ENCODE results near the gene RCAN1.

RCAN1 gene

DNA sequence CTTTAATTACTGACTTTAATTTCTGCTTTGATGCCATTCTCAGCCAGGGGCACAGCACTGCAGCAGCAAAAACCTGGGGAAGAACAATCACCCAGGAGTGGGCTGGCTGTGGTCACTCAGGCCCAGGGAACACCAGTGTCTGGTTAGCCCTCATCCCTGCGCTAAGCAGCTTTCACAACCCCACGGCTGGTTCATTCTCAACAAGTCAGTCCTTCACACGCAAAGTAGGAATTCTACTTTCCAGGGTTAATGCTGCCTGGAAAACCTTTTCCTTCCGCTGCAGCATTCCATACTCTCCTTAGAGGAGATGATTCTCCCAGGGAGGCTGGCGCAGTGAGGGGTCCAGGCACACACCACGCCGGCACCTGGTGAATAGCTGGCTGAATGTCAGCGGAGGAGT, 78.6 kb downstream of the RCAN1 start:
- DNase-seq: peak; percentile 35
- Histone ChIP-seq H4K5ac (ENCODE audit: low read length) (no peak overlapping the region), H3K36me3 (ENCODE audit: control insufficient read depth, insufficient read depth, low read length) (no peaks in the 10 kb centered on the region), H2BK5ac (ENCODE audit: low read length) (no peak overlapping the region), H2AK5ac (ENCODE audit: low read length) (no peak overlapping the region), H3K79me2 (ENCODE audit: control insufficient read depth, insufficient read depth, low read length) (no peaks in the 10 kb centered on the region), H3K18ac (ENCODE audit: low read length) (no peak overlapping the region), H3K4me1 (ENCODE audit: control insufficient read depth, low read depth, low read length) (peaks cover 3% of the 10 kb centered on the region), H2BK120ac (ENCODE audit: low read depth, low read length) (no peak overlapping the region), H3K9ac (ENCODE audit: low read length) (no peak overlapping the region), H3K4ac (ENCODE audit: low read depth, low read length) (no peak overlapping the region), H2BK15ac (replicated peaks; ENCODE audit: low read depth) (no peak overlapping the region), H3K27ac (ENCODE audit: low read depth, low read length) (no peak overlapping the region), H3K23ac (ENCODE audit: low read length) (no peak overlapping the region), H4K8ac (ENCODE audit: low read depth, low read length) (no peak overlapping the region), H3K4me2 (ENCODE audit: low read length) (no peak overlapping the region), H3K4me3 (ENCODE audit: low read length) (no peak overlapping the region), H3K79me1 (ENCODE audit: low read length) (no peaks in the 10 kb centered on the region), H3K56ac (ENCODE audit: low read length) (no peak overlapping the region), H3K27me3 (ENCODE audit: insufficient read depth, low read length, poor library complexity) (no peaks in the 10 kb centered on the region)
- WGBS (ENCODE audit: extremely low coverage, insufficient coverage, low lambda C conversion rate): no CpG with 5 or more reads among the region's 8 CpGs

DNA sequence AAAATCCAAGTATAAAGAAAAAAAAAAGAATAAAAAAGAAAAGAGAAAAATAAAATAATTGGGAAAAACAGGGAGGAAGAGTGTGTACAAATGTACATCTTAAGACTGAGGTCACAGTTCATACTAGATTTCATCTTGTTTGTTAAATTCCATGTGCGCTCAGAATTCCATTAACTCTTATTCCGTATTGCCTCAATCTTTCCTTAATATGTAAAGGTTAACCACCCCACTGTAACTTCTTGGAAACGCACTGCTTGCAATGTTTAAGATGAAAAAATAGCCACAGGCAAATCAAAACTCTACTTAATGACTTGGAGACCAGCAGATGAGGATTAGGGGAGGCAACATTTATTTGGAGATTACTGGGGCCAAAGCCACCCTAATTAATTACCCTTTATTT, 79.0 kb downstream of the RCAN1 start:
- Histone ChIP-seq H3K4me2 (ENCODE audit: low read length) (no peak overlapping the region), H2BK5ac (ENCODE audit: low read length) (no peak overlapping the region), H3K27ac (ENCODE audit: low read depth, low read length) (no peak overlapping the region), H3K23ac (ENCODE audit: low read length) (no peak overlapping the region), H3K27me3 (ENCODE audit: insufficient read depth, low read length, poor library complexity) (no peaks in the 10 kb centered on the region), H3K9ac (ENCODE audit: low read length) (no peak overlapping the region), H2BK120ac (ENCODE audit: low read depth, low read length) (no peak overlapping the region), H4K8ac (ENCODE audit: low read depth, low read length) (no peak overlapping the region), H3K56ac (ENCODE audit: low read length) (no peak overlapping the region), H3K4me3 (ENCODE audit: low read length) (no peak overlapping the region), H3K79me2 (ENCODE audit: control insufficient read depth, insufficient read depth, low read length) (no peaks in the 10 kb centered on the region), H2AK5ac (ENCODE audit: low read length) (no peak overlapping the region), H3K4me1 (ENCODE audit: control insufficient read depth, low read depth, low read length) (peaks cover 3% of the 10 kb centered on the region), H2BK15ac (replicated peaks; ENCODE audit: low read depth) (no peak overlapping the region), H3K79me1 (ENCODE audit: low read length) (no peaks in the 10 kb centered on the region), H4K5ac (ENCODE audit: low read length) (no peak overlapping the region), H3K18ac (ENCODE audit: low read length) (no peak overlapping the region), H3K36me3 (ENCODE audit: control insufficient read depth, insufficient read depth, low read length) (no peaks in the 10 kb centered on the region), H3K4ac (ENCODE audit: low read depth, low read length) (no peak overlapping the region)
- no CpG with 5 or more reads among the region's 3 CpGs for WGBS (ENCODE audit: extremely low coverage, insufficient coverage, low lambda C conversion rate)
- DNase-seq: no peak

GRCh38 chr21:34534522-34534921, 80.4 kb downstream of the RCAN1 start:
- no CpG with 5 or more reads among the region's 4 CpGs for WGBS (ENCODE audit: extremely low coverage, insufficient coverage, low lambda C conversion rate)
- H4K8ac ChIP-seq (ENCODE audit: low read depth, low read length): no peak overlapping the region
- H3K79me2 ChIP-seq (ENCODE audit: control insufficient read depth, insufficient read depth, low read length): no peaks in the 10 kb centered on the region
- H3K36me3 ChIP-seq (ENCODE audit: control insufficient read depth, insufficient read depth, low read length): no peaks in the 10 kb centered on the region
- no peak overlapping the region for H3K4ac ChIP-seq (ENCODE audit: low read depth, low read length)
- H3K4me3 ChIP-seq (ENCODE audit: low read length): no peak overlapping the region
- peaks cover 3% of the 10 kb centered on the region for H3K4me1 ChIP-seq (ENCODE audit: control insufficient read depth, low read depth, low read length)
- no peak overlapping the region for H3K23ac ChIP-seq (ENCODE audit: low read length)
- H3K27ac ChIP-seq (ENCODE audit: low read depth, low read length): no peak overlapping the region
- H2BK120ac ChIP-seq (ENCODE audit: low read depth, low read length): no peak overlapping the region
- no peak overlapping the region for H2BK15ac ChIP-seq (replicated peaks; ENCODE audit: low read depth)
- no peak overlapping the region for H2AK5ac ChIP-seq (ENCODE audit: low read length)
- no peak overlapping the region for H3K9ac ChIP-seq (ENCODE audit: low read length)
- no peak overlapping the region for H3K18ac ChIP-seq (ENCODE audit: low read length)
- no peak overlapping the region for H3K4me2 ChIP-seq (ENCODE audit: low read length)
- H2BK5ac ChIP-seq (ENCODE audit: low read length): no peak overlapping the region
- DNase-seq: no peak
- H3K56ac ChIP-seq (ENCODE audit: low read length): no peak overlapping the region
- no peak overlapping the region for H4K5ac ChIP-seq (ENCODE audit: low read length)
- no peaks in the 10 kb centered on the region for H3K27me3 ChIP-seq (ENCODE audit: insufficient read depth, low read length, poor library complexity)
- no peaks in the 10 kb centered on the region for H3K79me1 ChIP-seq (ENCODE audit: low read length)

- Histone ChIP-seq H3K4ac (ENCODE audit: low read depth, low read length) (no peak overlapping the region), H3K4me1 (ENCODE audit: control insufficient read depth, low read depth, low read length) (peaks cover 3% of the 10 kb centered on the region), H3K79me1 (ENCODE audit: low read length) (no peaks in the 10 kb centered on the region), H3K18ac (ENCODE audit: low read length) (no peak overlapping the region), H3K4me2 (ENCODE audit: low read length) (no peak overlapping the region), H3K4me3 (ENCODE audit: low read length) (no peak overlapping the region), H3K56ac (ENCODE audit: low read length) (no peak overlapping the region), H4K8ac (ENCODE audit: low read depth, low read length) (no peak overlapping the region), H3K27ac (ENCODE audit: low read depth, low read length) (no peak overlapping the region), H2AK5ac (ENCODE audit: low read length) (no peak overlapping the region), H3K9ac (ENCODE audit: low read length) (no peak overlapping the region), H4K5ac (ENCODE audit: low read length) (no peak overlapping the region), H2BK5ac (ENCODE audit: low read length) (no peak overlapping the region), H3K79me2 (ENCODE audit: control insufficient read depth, insufficient read depth, low read length) (no peaks in the 10 kb centered on the region), H3K27me3 (ENCODE audit: insufficient read depth, low read length, poor library complexity) (no peaks in the 10 kb centered on the region), H2BK15ac (replicated peaks; ENCODE audit: low read depth) (no peak overlapping the region), H3K36me3 (ENCODE audit: control insufficient read depth, insufficient read depth, low read length) (no peaks in the 10 kb centered on the region), H3K23ac (ENCODE audit: low read length) (no peak overlapping the region), H2BK120ac (ENCODE audit: low read depth, low read length) (no peak overlapping the region)
- no peak for DNase-seq
- no CpG with 5 or more reads among the region's 3 CpGs for WGBS (ENCODE audit: extremely low coverage, insufficient coverage, low lambda C conversion rate)
These were observed 81.0 kb downstream of the RCAN1 start for GRCh38 chr21:34533938-34534337.

DNA sequence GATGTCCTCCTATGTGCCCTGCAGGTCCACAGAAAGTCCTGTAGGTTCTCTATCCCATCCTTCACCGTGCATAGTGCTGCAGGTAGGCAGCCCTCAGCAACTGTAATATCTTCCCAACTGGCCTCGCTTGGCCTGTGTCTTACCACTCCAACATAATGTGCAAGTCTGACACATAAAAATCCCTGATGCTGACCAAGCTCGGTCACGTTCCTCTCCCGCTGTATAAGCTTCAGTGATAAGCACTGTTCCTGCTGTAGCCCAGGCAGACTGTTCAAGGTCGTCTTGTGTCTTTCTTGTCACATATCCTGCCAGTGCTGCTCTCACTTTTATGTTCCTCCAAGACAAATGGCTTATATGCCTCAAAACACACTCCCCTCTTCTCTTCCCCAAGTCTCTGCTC, 83.5 kb downstream of the RCAN1 start:
- Histone ChIP-seq H3K4ac (ENCODE audit: low read depth, low read length) (no peak overlapping the region), H3K27ac (ENCODE audit: low read depth, low read length) (no peak overlapping the region), H4K8ac (ENCODE audit: low read depth, low read length) (no peak overlapping the region), H3K9ac (ENCODE audit: low read length) (no peak overlapping the region), H2BK15ac (replicated peaks; ENCODE audit: low read depth) (no peak overlapping the region), H2BK120ac (ENCODE audit: low read depth, low read length) (no peak overlapping the region), H2AK5ac (ENCODE audit: low read length) (no peak overlapping the region), H3K27me3 (ENCODE audit: insufficient read depth, low read length, poor library complexity) (no peaks in the 10 kb centered on the region), H3K79me1 (ENCODE audit: low read length) (no peaks in the 10 kb centered on the region), H3K79me2 (ENCODE audit: control insufficient read depth, insufficient read depth, low read length) (no peaks in the 10 kb centered on the region), H2BK5ac (ENCODE audit: low read length) (no peak overlapping the region), H3K56ac (ENCODE audit: low read length) (no peak overlapping the region), H3K18ac (ENCODE audit: low read length) (no peak overlapping the region), H4K5ac (ENCODE audit: low read length) (no peak overlapping the region), H3K4me3 (ENCODE audit: low read length) (no peak overlapping the region), H3K4me2 (ENCODE audit: low read length) (no peak overlapping the region), H3K36me3 (ENCODE audit: control insufficient read depth, insufficient read depth, low read length) (no peaks in the 10 kb centered on the region), H3K4me1 (ENCODE audit: control insufficient read depth, low read depth, low read length) (peaks cover 8% of the 10 kb centered on the region), H3K23ac (ENCODE audit: low read length) (no peak overlapping the region)
- no CpG with 5 or more reads among the region's 6 CpGs for whole genome bisulfite sequencing (ENCODE audit: extremely low coverage, insufficient coverage, low lambda C conversion rate)
- DNase-seq: no peak

DNA sequence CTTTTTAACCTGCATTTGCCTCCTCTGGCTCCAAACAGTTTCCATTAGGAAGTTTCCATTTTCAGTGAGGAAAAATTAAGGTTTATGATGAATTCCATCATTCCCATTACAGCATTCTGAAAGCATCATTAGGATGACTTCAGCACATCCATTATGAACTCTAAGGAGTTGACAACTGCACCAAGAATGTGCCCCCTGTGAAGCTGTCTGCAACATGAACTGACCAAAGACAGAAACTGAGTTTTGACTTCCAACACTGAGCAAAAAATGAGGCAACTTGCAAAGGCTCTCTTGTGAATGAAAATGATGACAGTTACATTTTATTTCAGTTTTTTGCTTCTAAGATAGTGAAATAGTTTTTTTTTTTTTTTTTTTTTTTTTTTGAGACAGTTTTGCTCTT, 84.7 kb downstream of the RCAN1 start:
- Histone ChIP-seq H2BK15ac (replicated peaks; ENCODE audit: low read depth) (no peak overlapping the region), H3K27ac (ENCODE audit: low read depth, low read length) (no peak overlapping the region), H2BK120ac (ENCODE audit: low read depth, low read length) (no peak overlapping the region), H3K4me2 (ENCODE audit: low read length) (no peak overlapping the region), H3K4ac (ENCODE audit: low read depth, low read length) (no peak overlapping the region), H2AK5ac (ENCODE audit: low read length) (no peak overlapping the region), H3K4me1 (ENCODE audit: control insufficient read depth, low read depth, low read length) (peaks cover 6% of the 10 kb centered on the region), H3K9ac (ENCODE audit: low read length) (no peak overlapping the region), H3K56ac (ENCODE audit: low read length) (no peak overlapping the region), H3K36me3 (ENCODE audit: control insufficient read depth, insufficient read depth, low read length) (no peaks in the 10 kb centered on the region), H3K79me1 (ENCODE audit: low read length) (no peaks in the 10 kb centered on the region), H3K23ac (ENCODE audit: low read length) (no peak overlapping the region), H4K5ac (ENCODE audit: low read length) (no peak overlapping the region), H3K27me3 (ENCODE audit: insufficient read depth, low read length, poor library complexity) (no peaks in the 10 kb centered on the region), H4K8ac (ENCODE audit: low read depth, low read length) (no peak overlapping the region), H2BK5ac (ENCODE audit: low read length) (no peak overlapping the region), H3K18ac (ENCODE audit: low read length) (no peak overlapping the region), H3K79me2 (ENCODE audit: control insufficient read depth, insufficient read depth, low read length) (no peaks in the 10 kb centered on the region), H3K4me3 (ENCODE audit: low read length) (no peak overlapping the region)
- DNase-seq: no peak

Data from mesendoderm (in vitro differentiated cells).